Astrocyte (in vitro differentiated cells and primary cell): ENCODE results near the gene VEGFA. TPM values are rescaled to one million over a fixed set of nuclear protein-coding genes. Genes with fewer than 3 reads are reported as not detected.

Source experiments
- DNase-seq: peaks from one replicate; pipeline ENCODE4 v3.0.0-alpha.2; 2010; ENCODE audit warnings: low read depth
- FAIRE-seq: peaks from 2 replicates; lab custom pipeline; 2011; peaks lifted over from hg19 to GRCh38; lab: Jason Lieb, UNC
- H2AFZ ChIP-seq: 2 replicates; pipeline ENCODE4 v1.6.0; 2012; ENCODE audit warnings: low read depth, low read length, inconsistent platforms
- H3K27ac ChIP-seq: 2 replicates; pipeline ENCODE4 v1.5.1; 2011; ENCODE audit warnings: low read depth, low read length, inconsistent platforms
- H3K27me3 ChIP-seq: 2 replicates; pipeline ENCODE4 v1.6.0; 2011; ENCODE audit warnings: low read length, inconsistent platforms; ENCODE audit not compliant: insufficient read depth
- H3K36me3 ChIP-seq: 2 replicates; pipeline ENCODE4 v1.5.1; 2011; ENCODE audit warnings: low read length, inconsistent platforms; ENCODE audit not compliant: insufficient read depth
- H3K4me1 ChIP-seq: 2 replicates; pipeline ENCODE4 v1.5.1; 2011; ENCODE audit warnings: low read length, inconsistent platforms; ENCODE audit not compliant: insufficient read depth
- H3K4me2 ChIP-seq: 2 replicates; pipeline ENCODE4 v1.6.0; 2012; ENCODE audit warnings: low read length, inconsistent platforms
- H3K4me3 ChIP-seq: 2 replicates; pipeline ENCODE4 v1.5.1; 2011; ENCODE audit warnings: low read depth, mild to moderate bottlenecking, low read length, inconsistent platforms; ENCODE audit not compliant: insufficient read depth
- H3K79me2 ChIP-seq: 2 replicates; pipeline ENCODE4 v1.6.0; 2012; ENCODE audit warnings: mild to moderate bottlenecking, low read length, inconsistent platforms; ENCODE audit not compliant: insufficient read depth
- H3K9ac ChIP-seq: 2 replicates; pipeline ENCODE4 v1.6.0; 2012; ENCODE audit warnings: mild to moderate bottlenecking, low read length, inconsistent platforms
- H3K9me3 ChIP-seq: 2 replicates; pipeline ENCODE4 v1.5.1; 2012; ENCODE audit warnings: low read depth, mild to moderate bottlenecking, low read length, inconsistent platforms; ENCODE audit not compliant: insufficient read depth
- H4K20me1 ChIP-seq: 2 replicates; pipeline ENCODE4 v1.6.0; 2012; ENCODE audit warnings: low read length, inconsistent platforms; ENCODE audit not compliant: insufficient read depth
- H3K27ac Mint-ChIP-seq: one replicate; pipeline ENCODE4 v1.8.0; 2021; ENCODE audit warnings: mild to moderate bottlenecking, mixed read lengths; ENCODE audit not compliant: unreplicated experiment
- H3K27me3 Mint-ChIP-seq: one replicate; pipeline ENCODE4 v1.8.0; 2021; ENCODE audit warnings: low read depth, mixed read lengths; ENCODE audit not compliant: unreplicated experiment
- H3K36me3 Mint-ChIP-seq: one replicate; pipeline ENCODE4 v1.8.0; 2021; ENCODE audit warnings: low read depth, mixed read lengths; ENCODE audit not compliant: unreplicated experiment
- H3K4me1 Mint-ChIP-seq: one replicate; pipeline ENCODE4 v1.8.0; 2021; ENCODE audit warnings: low read depth, mixed read lengths; ENCODE audit not compliant: unreplicated experiment
- H3K4me3 Mint-ChIP-seq: one replicate; pipeline ENCODE4 v1.8.0; 2021; ENCODE audit warnings: mild to moderate bottlenecking, moderate library complexity, mixed read lengths; ENCODE audit not compliant: unreplicated experiment
- H3K9me3 Mint-ChIP-seq: one replicate; pipeline ENCODE4 v1.8.0; 2021; ENCODE audit warnings: mild to moderate bottlenecking, mixed read lengths; ENCODE audit not compliant: unreplicated experiment
- EZH2 ChIP-seq: IDR thresholded peaks from 2 replicates; pipeline ENCODE4 v1.6.1; 2012; ENCODE audit warnings: mild to moderate bottlenecking, low read length, inconsistent platforms; ENCODE audit not compliant: insufficient read depth
- total RNA-seq: library from RNA; stranded (reverse); gene quantifications from 2 replicates; pipeline ENCODE4 v1.2.1, GENCODE V29; 2021
- TF ChIP-seq, protein P1 (sequence below): IDR thresholded peaks from 2 replicates; pipeline ENCODE4 v1.5.1; 2011; ENCODE audit warnings: low read depth, mild to moderate bottlenecking, inconsistent platforms, low read length, moderate library complexity; ENCODE audit not compliant: insufficient read depth

Gene VEGFA
- total RNA-seq, 1 donor from 2014 or later, result 144 TPM

DNA sequence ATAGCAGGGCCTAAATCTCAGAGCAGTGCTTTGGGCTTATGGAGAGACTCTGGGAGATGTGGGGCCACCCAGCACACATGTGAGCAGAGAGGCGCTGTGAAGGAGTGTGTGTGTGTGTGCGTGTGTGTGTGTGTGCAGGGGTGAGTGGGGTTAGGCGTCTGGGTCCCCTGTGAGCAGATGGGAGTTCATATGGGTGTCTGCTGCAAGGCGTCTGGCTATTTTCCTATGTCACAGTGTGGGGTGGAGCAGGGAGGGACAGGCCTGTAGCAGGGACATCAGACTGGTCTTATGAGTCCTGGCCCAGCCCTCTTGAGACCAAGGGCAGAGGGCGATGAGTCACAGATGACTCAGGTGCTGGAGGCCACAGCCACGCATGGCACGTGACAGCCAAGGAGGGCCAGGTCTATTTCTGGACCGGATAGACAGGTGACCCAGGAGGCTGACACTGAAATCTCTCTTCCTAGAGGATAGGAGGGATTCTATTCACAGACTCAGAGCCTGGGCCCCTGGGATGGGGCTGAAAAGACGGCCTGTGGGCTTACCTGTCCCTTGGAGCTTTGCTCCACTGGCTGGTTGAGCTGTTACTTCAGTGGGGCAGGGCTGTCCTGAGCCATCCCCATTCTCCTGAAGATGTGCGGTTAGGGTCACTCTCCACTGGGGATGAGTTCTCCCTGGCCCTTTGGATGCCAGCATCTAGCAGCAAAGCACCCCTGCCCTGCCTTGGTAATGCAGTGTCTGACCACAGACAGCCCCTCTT lies 28.9 kb downstream of the VEGFA start:
- no peak for FAIRE-seq
- Histone ChIP-seq H3K4me2 (peak overlapping the region; percentile 14), H3K27me3 (peaks cover 5% of the 10 kb centered on the region), H3K9ac (peak overlapping the region; percentile 38), H3K9me3 (no peaks in the 10 kb centered on the region), H3K79me2 (no peaks in the 10 kb centered on the region), H2AFZ (no peak overlapping the region), H3K4me1 (peaks cover 11% of the 10 kb centered on the region), H3K36me3 (no peaks in the 10 kb centered on the region), H3K27ac (no peak overlapping the region), H4K20me1 (no peaks in the 10 kb centered on the region), H3K4me3 (no peak overlapping the region)
- peaks cover 59% of the 10 kb centered on the region for H3K27me3 Mint-ChIP-seq
- H3K27ac Mint-ChIP-seq, result peak overlapping the region; percentile 64
- peaks cover 8% of the 10 kb centered on the region for H3K4me1 Mint-ChIP-seq
- H3K4me3 Mint-ChIP-seq, result no peak overlapping the region
- no peaks in the 10 kb centered on the region for H3K36me3 Mint-ChIP-seq
- no peaks in the 10 kb centered on the region for H3K9me3 Mint-ChIP-seq
- TF ChIP-seq EZH2, result no peak
- TF ChIP-seq, protein P1, sequence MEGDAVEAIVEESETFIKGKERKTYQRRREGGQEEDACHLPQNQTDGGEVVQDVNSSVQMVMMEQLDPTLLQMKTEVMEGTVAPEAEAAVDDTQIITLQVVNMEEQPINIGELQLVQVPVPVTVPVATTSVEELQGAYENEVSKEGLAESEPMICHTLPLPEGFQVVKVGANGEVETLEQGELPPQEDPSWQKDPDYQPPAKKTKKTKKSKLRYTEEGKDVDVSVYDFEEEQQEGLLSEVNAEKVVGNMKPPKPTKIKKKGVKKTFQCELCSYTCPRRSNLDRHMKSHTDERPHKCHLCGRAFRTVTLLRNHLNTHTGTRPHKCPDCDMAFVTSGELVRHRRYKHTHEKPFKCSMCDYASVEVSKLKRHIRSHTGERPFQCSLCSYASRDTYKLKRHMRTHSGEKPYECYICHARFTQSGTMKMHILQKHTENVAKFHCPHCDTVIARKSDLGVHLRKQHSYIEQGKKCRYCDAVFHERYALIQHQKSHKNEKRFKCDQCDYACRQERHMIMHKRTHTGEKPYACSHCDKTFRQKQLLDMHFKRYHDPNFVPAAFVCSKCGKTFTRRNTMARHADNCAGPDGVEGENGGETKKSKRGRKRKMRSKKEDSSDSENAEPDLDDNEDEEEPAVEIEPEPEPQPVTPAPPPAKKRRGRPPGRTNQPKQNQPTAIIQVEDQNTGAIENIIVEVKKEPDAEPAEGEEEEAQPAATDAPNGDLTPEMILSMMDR, result no peak
- DNase-seq, result peak; percentile 63

DNA sequence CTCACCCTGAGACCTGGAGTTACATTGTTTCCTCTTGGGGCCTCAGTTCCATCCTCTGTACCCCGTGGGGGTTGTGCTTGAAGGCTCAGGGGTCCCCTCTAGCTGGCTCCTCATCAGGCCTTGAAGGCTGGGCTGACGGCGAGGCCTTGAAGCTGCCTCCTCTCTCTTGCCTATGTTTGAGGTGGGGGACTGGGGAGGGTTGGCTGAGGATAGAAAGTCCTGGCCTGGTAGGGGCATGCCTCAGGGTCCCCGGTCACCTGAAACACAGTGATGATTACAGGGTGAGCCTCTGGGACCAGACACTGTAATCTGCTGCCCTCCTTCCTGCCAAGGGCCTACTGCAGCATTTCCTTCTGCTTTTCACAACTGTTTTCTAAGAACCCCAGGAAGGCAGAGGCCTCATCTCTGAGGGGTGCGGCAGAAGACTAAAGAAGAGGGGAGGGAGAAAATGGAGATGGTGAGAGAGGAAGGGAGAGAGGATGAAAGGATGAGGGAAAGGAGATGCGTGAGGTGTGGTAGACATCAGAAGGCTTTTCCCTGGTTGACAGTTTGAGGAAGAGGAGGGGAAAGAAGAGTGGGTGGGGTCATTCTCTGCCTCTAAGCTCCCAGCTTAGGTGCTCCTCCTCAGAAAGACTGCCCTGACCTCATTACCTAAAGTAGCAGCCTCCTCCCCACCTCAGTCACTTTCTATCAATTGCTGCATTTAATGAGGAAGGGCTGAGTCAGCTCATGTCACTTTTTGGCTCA lies 29.7 kb downstream of the VEGFA start:
- Mint-ChIP-seq H3K4me1 (peaks cover 10% of the 10 kb centered on the region), H3K9me3 (no peaks in the 10 kb centered on the region), H3K4me3 (no peak overlapping the region), H3K27ac (no peak overlapping the region), H3K27me3 (peaks cover 58% of the 10 kb centered on the region), H3K36me3 (no peaks in the 10 kb centered on the region)
- DNase-seq (no peak), FAIRE-seq (no peak)
- TF ChIP-seq EZH2, result no peak
- TF ChIP-seq, protein P1, result no peak
- Histone ChIP-seq H3K4me1 (peaks cover 11% of the 10 kb centered on the region), H3K9me3 (no peaks in the 10 kb centered on the region), H3K36me3 (no peaks in the 10 kb centered on the region), H3K4me3 (no peak overlapping the region), H2AFZ (no peak overlapping the region), H3K27me3 (peaks cover 5% of the 10 kb centered on the region), H3K4me2 (no peak overlapping the region), H3K9ac (no peak overlapping the region), H3K79me2 (no peaks in the 10 kb centered on the region), H4K20me1 (no peaks in the 10 kb centered on the region), H3K27ac (no peak overlapping the region)
